K562 (cell line): Measurements from ENCODE around the gene SMC3. TPM values are rescaled to one million over a fixed set of nuclear protein-coding genes. Genes with fewer than 3 reads are reported as not detected.

Experiments used
- ATAC-seq: fragments of 200-7000 bp; cut with Tn5 transposase; 3 replicates; pipeline ENCODE4 v1.9.1; 2020; ENCODE audit warnings: moderate library complexity
- BruUV-seq: library from RNA; stranded (reverse); fragments of 400-500 nt; replicated peaks from 2 replicates; lab custom pipeline; 2021; lab: Mats Ljungman, UMichigan
- CTCF ChIA-PET: fragments of 300-600 bp; formaldehyde crosslinking; extraction: SDS; loops from one replicate; lab custom pipeline; 2021; ENCODE audit warnings: low intra/inter-chr PET ratio; lab: Yijun Ruan, JAX
- POLR2A ChIA-PET: fragments of 300-600, 350-650 bp; sonication (Branson Sonifier 250); formaldehyde crosslinking; extraction: SDS; loops from one replicate; lab custom pipeline; 2021; ENCODE audit warnings: antibody characterized with exemption, inconsistent platforms; lab: Yijun Ruan, JAX
- DNase-seq, 4 experiments: peaks; one replicate each; pipeline versions ENCODE4 v3.0.0 to v3.0.0-alpha.2; 2011 to 2018; ENCODE audit warnings: low spot score in 3 of 4, mixed read lengths in 3 of 4; ENCODE audit errors: extremely low read depth in 1 of 4
- FAIRE-seq: peaks from 2 replicates; lab custom pipeline; 2011; peaks lifted over from hg19 to GRCh38; lab: Jason Lieb, UNC
- H2AFZ ChIP-seq: 2 replicates; pipeline ENCODE4 v1.6.0; 2011; ENCODE audit warnings: low read depth, low read length, control low read depth, inconsistent platforms
- H3K27ac ChIP-seq: fragments of 200-600 bp; 3 replicates; pipeline ENCODE4 v1.8.0; 2011; ENCODE audit warnings: low read depth, mild to moderate bottlenecking, control low read depth, inconsistent platforms, low read length, moderate library complexity, mixed read lengths; ENCODE audit errors: extremely low read depth
- H3K27me3 ChIP-seq, 2 experiments: fragments of 300-600 bp in 1 of 2; 2 replicates in 1 of 2; 3 replicates in 1 of 2; pipeline versions ENCODE4 v1.6.0 to v1.8.0; 2011; ENCODE audit warnings: inconsistent platforms in 2 of 2, low read length in 2 of 2, mild to moderate bottlenecking in 1 of 2, mixed read lengths in 1 of 2, moderate library complexity in 1 of 2; ENCODE audit not compliant: control insufficient read depth in 2 of 2, insufficient read depth in 2 of 2
- H3K36me3 ChIP-seq: fragments of 300-600 bp; 3 replicates; pipeline ENCODE4 v1.8.0; 2011; ENCODE audit warnings: mild to moderate bottlenecking, low read length, inconsistent platforms; ENCODE audit not compliant: control insufficient read depth, insufficient read depth
- H3K4me1 ChIP-seq, 2 experiments: fragments of 200-600 bp in 1 of 2; replicated peaks in 1 of 2; 2 replicates in 1 of 2; 3 replicates in 1 of 2; pipeline versions ENCODE4 v1.5.1 to v1.8.0; 2011; ENCODE audit warnings: inconsistent platforms in 2 of 2, low read length in 2 of 2, mild to moderate bottlenecking in 1 of 2, mixed read lengths in 1 of 2, moderate library complexity in 1 of 2; ENCODE audit not compliant: control insufficient read depth in 2 of 2, insufficient read depth in 2 of 2
- H3K4me2 ChIP-seq: 2 replicates; pipeline ENCODE4 v1.6.1; 2011; ENCODE audit warnings: low read length, control low read depth, inconsistent platforms, mixed read lengths; ENCODE audit not compliant: insufficient read depth
- H3K4me3 ChIP-seq: fragments of 200-600 bp; sonication (generic), shearing (Covaris generic); 2 replicates; pipeline ENCODE4 v1.5.1; 2016; ENCODE audit warnings: control low read depth, inconsistent platforms
- H3K79me2 ChIP-seq: fragments of 200-600 bp; 3 replicates; pipeline ENCODE4 v1.8.0; 2011; ENCODE audit warnings: low read length, inconsistent platforms; ENCODE audit not compliant: control insufficient read depth, insufficient read depth
- H3K9ac ChIP-seq, 2 experiments: 2 replicates each; pipeline versions ENCODE4 v1.6.0 to v1.6.1; 2011; ENCODE audit warnings: low read depth in 2 of 2, low read length in 2 of 2, control low read depth in 1 of 2, inconsistent platforms in 1 of 2, mild to moderate bottlenecking in 1 of 2, mixed read lengths in 1 of 2; ENCODE audit not compliant: insufficient read depth in 1 of 2
- H3K9me1 ChIP-seq: one replicate; pipeline ENCODE4 v1.6.0; 2011; ENCODE audit warnings: inconsistent platforms, mild to moderate bottlenecking, low read length, moderate library complexity; ENCODE audit not compliant: control insufficient read depth, insufficient read depth
- H3K9me3 ChIP-seq: replicated peaks from 2 replicates; pipeline ENCODE4 v1.5.1; 2011; ENCODE audit warnings: low read depth, low read length, inconsistent platforms; ENCODE audit not compliant: control insufficient read depth, insufficient read depth
- H4K20me1 ChIP-seq: replicated peaks from 2 replicates; pipeline ENCODE4 v1.6.1; 2011; ENCODE audit warnings: low read length, inconsistent platforms, mixed read lengths; ENCODE audit not compliant: control insufficient read depth, insufficient read depth
- ATF6 ChIP-seq: sonication (generic); formaldehyde crosslinking; IDR thresholded peaks from 2 replicates; pipeline ENCODE4 v1.4.0; 2020; ENCODE audit warnings: mild to moderate bottlenecking, missing genetic modification reagents
- BRCA1 ChIP-seq, 2 experiments: fragments of 450-650 bp in 1 of 2; sonication (generic) in 1 of 2; formaldehyde crosslinking in 1 of 2; IDR thresholded peaks; 2 replicates each; pipeline versions ENCODE4 v1.5.0 to v1.6.1; 2017 to 2020; ENCODE audit warnings: mild to moderate bottlenecking in 1 of 2, missing genetic modification reagents in 1 of 2
- HBP1 ChIP-seq: fragments of 450-650 bp; formaldehyde crosslinking; IDR thresholded peaks from 2 replicates; pipeline ENCODE4 v1.4.0; 2022; ENCODE audit warnings: missing genetic modification characterization
- PTTG1 ChIP-seq: fragments of 450-650 bp; IDR thresholded peaks from 2 replicates; pipeline ENCODE4 v1.6.1; 2016; ENCODE audit warnings: low read depth, mild to moderate bottlenecking, missing genetic modification characterization, missing compliant biosample characterization
- ZNF699 ChIP-seq: fragments of 250-450 bp; sonication (Bioruptor Pico); IDR thresholded peaks from 2 replicates; pipeline ENCODE4 v1.8.0; 2021; ENCODE audit warnings: mild to moderate bottlenecking, moderate library complexity; ENCODE audit not compliant: insufficient replicate concordance
- WGBS: fragments of 100-300 bp; shearing (Covaris generic); methylation state at CpG from one replicate; pipeline ENCODE4 v1.1.6; 2016; ENCODE audit warnings: low coverage, mixed read lengths; ENCODE audit not compliant: insufficient coverage; ENCODE audit errors: missing lambda C conversion rate; 5-methylcytosine and 5-hydroxymethylcytosine counted together
- in situ Hi-C: fragments of 300-500 bp; cut with MboI; formaldehyde crosslinking; loops from 4 replicates; pipeline ENCODE4 v1.15.0; 2018; ENCODE audit warnings: inconsistent platforms, mixed read lengths
- intact Hi-C: fragments of 100-400 bp; cut with micrococcal nuclease; formaldehyde crosslinking; loops from 2 replicates; pipeline ENCODE4 v1.14.2; 2022
- polyA plus RNA-seq, 8 experiments: library from polyadenylated mRNA; depleted of rRNA in 4 of 8; stranded (reverse) in 5 of 8; unstranded in 3 of 8; fragments of >200 nt; fragmentation: Nextera tagmentation in 2 of 8; fragmentation: Illumina TruSeq in 1 of 8; extraction: Ambion mirVana in 2 of 8; extraction: Trizol in 1 of 8; gene quantifications; 2 replicates each; pipeline versions ENCODE4 v1.2.1 to v1.2.3, GENCODE V29; 2011 to 2014; ENCODE audit warnings: inconsistent platforms in 1 of 8, missing spikeins in 1 of 8
- total RNA-seq, 7 experiments: library from RNA; depleted of rRNA in 6 of 7; stranded (reverse); fragments of >200 nt in 6 of 7; fragmentation: Illumina TruSeq in 2 of 7; extraction: Trizol in 2 of 7; gene quantifications; 2 replicates each; pipeline versions ENCODE4 v1.2.1 to v1.2.3, GENCODE V29; 2011 to 2021; ENCODE audit warnings: low replicate concordance in 1 of 7

Gene SMC3
- total and polyA plus RNA-seq, 9 of the 15 experiments (the other 6 are each of a cell fraction or from before 2014, with no cell fraction given): 21.3 to 62.6 (median 39.3) TPM

- Histone ChIP-seq H3K4me3 (no peak overlapping the region), H4K20me1 (no peaks in the 10 kb centered on the region), H3K4me2 (no peak overlapping the region), H3K4me1 (peaks cover 0 to 4% of the 10 kb centered on the region in 2 experiments; a peak in 2 of 5 replicates), H3K36me3 (no peaks in the 10 kb centered on the region), H3K79me2 (no peaks in the 10 kb centered on the region), H3K9ac (no peak overlapping the region), H3K27me3 (no peaks in the 10 kb centered on the region), H3K27ac (no peak overlapping the region), H3K9me1 (no peaks in the 10 kb centered on the region), H2AFZ (no peak overlapping the region), H3K9me3 (no peaks in the 10 kb centered on the region)
- no TSS peak for BruUV-seq
- CTCF ChIA-PET: no interaction called here
- no peak for FAIRE-seq
- no peak for ATAC-seq
- DNase-seq: no peak
- intact Hi-C loops (loop anchor here (5.0 kb wide), 1 partner anchor 37 kb away; no protein-coding TSS in a partner anchor), in situ Hi-C loops (loop anchor here (25.0 kb wide), 1 partner anchor 402 kb away; no protein-coding TSS in a partner anchor)
- POLR2A ChIA-PET: no interaction called here
- no peak for TF ChIP-seq BRCA1 (IDR thresholded peaks at IDR 0.05)
- TF ChIP-seq BRCA1 (CRISPR knock-in tag; IDR thresholded peaks at IDR 0.05): no peak
- TF ChIP-seq ATF6 (CRISPR knock-in tag): no peak
- TF ChIP-seq ZNF699 (CRISPR knock-in tag): no peak
- TF ChIP-seq PTTG1 (tag): no peak
- no peak for TF ChIP-seq HBP1 (CRISPR knock-in tag)
- WGBS: 7% methylated on average over 4 of the region's 4 CpGs
These were observed 28.4 kb upstream of the SMC3 start for GRCh38 chr10:110539091-110539490.
